ENCODE results near the gene JARID2. TPM values are rescaled to one million over a fixed set of nuclear protein-coding genes. Genes with fewer than 3 reads are reported as not detected.

JARID2 gene
- total and polyA plus RNA-seq, 4 donors, result 1.4 to 12.3 (median 3.4) TPM

GRCh38 chr6:15433511-15433861 is 187.6 kb downstream of the JARID2 start:
- Histone ChIP-seq H3K27ac (ENCODE audit: low read depth in 1 of 2, low read length in 2 of 2) (no peak overlapping the region), H3K9me3 (ENCODE audit: control insufficient read depth in 4 of 4, low read length in 3 of 4) (no peaks in the 10 kb centered on the region), H3K27me3 (ENCODE audit: control insufficient read depth in 4 of 4, insufficient read depth in 4 of 4, low read length in 3 of 4) (no peaks in the 10 kb centered on the region), H3K4me3 (ENCODE audit: low read depth in 1 of 3, low read length in 3 of 3) (no peak overlapping the region), H3K9ac (ENCODE audit: low read depth in 1 of 2, low read length in 2 of 2) (no peak overlapping the region), H3K36me3 (ENCODE audit: control insufficient read depth in 4 of 4, insufficient read depth in 3 of 4, low read depth in 1 of 4, low read length in 3 of 4) (no peaks in the 10 kb centered on the region), H3K4me1 (ENCODE audit: control insufficient read depth in 4 of 4, insufficient read depth in 4 of 4, low read length in 3 of 4) (peaks cover 5 to 20% (median 11%) of the 10 kb centered on the region in 4 donors)
- WGBS, result 66% methylated on average over 2 of the region's 2 CpGs
- no peak for TF ChIP-seq HNF4A (conservative IDR thresholded peaks at IDR 0.05)
- TF ChIP-seq SP1 (IDR thresholded peaks at IDR 0.05), result no peak
- no peak for TF ChIP-seq CTCF (IDR thresholded peaks at IDR 0.05; ENCODE audit: low read depth, low read length, missing input control)
- TF ChIP-seq EGR1 (IDR thresholded peaks at IDR 0.05; ENCODE audit: low read depth in 2 of 2), result no peak
- no peak for TF ChIP-seq GABPA (IDR thresholded peaks at IDR 0.05 in 1 of 2, conservative IDR thresholded peaks at IDR 0.05 in 1 of 2)
- TF ChIP-seq YY1 (IDR thresholded peaks at IDR 0.05), result no peak
- no peak for TF ChIP-seq NR2F2 (IDR thresholded peaks at IDR 0.05)
- TF ChIP-seq TAF1 (conservative IDR thresholded peaks at IDR 0.05), result no peak
- TF ChIP-seq FOXA1 (IDR thresholded peaks at IDR 0.05), result no peak
- TF ChIP-seq FOXA2 (IDR thresholded peaks at IDR 0.05), result no peak
- TF ChIP-seq JUND (IDR thresholded peaks at IDR 0.05), result no peak
- no peak for TF ChIP-seq HNF4G (IDR thresholded peaks at IDR 0.05)
- no peak for TF ChIP-seq MAX (IDR thresholded peaks at IDR 0.05)
- TF ChIP-seq REST (IDR thresholded peaks at IDR 0.05), result no peak
- TF ChIP-seq ATF3 (IDR thresholded peaks at IDR 0.05), result no peak
- no peak for TF ChIP-seq RAD21 (IDR thresholded peaks at IDR 0.05)
- no peak for TF ChIP-seq ZBTB33 (IDR thresholded peaks at IDR 0.05)
- no peak for DNase-seq (ENCODE audit: low spot score)

- Histone ChIP-seq H3K9ac (ENCODE audit: low read depth in 1 of 2, low read length in 2 of 2) (no peak overlapping the region), H3K4me1 (ENCODE audit: control insufficient read depth in 4 of 4, insufficient read depth in 4 of 4, low read length in 3 of 4) (peaks cover 5 to 20% (median 11%) of the 10 kb centered on the region in 4 donors), H3K9me3 (ENCODE audit: control insufficient read depth in 4 of 4, low read length in 3 of 4) (no peaks in the 10 kb centered on the region), H3K27ac (ENCODE audit: low read depth in 1 of 2, low read length in 2 of 2) (no peak overlapping the region), H3K27me3 (ENCODE audit: control insufficient read depth in 4 of 4, insufficient read depth in 4 of 4, low read length in 3 of 4) (no peaks in the 10 kb centered on the region), H3K4me3 (ENCODE audit: low read depth in 1 of 3, low read length in 3 of 3) (no peak overlapping the region), H3K36me3 (ENCODE audit: control insufficient read depth in 4 of 4, insufficient read depth in 3 of 4, low read depth in 1 of 4, low read length in 3 of 4) (no peaks in the 10 kb centered on the region)
- DNase-seq (ENCODE audit: low spot score), result no peak
- 83% methylated on average over 1 of the region's 1 CpG for WGBS
- no peak for TF ChIP-seq YY1 (IDR thresholded peaks at IDR 0.05)
- no peak for TF ChIP-seq NR2F2 (IDR thresholded peaks at IDR 0.05)
- no peak for TF ChIP-seq ZBTB33 (IDR thresholded peaks at IDR 0.05)
- TF ChIP-seq RXRA (IDR thresholded peaks at IDR 0.05), result no peak
- TF ChIP-seq JUND (IDR thresholded peaks at IDR 0.05), result no peak
- TF ChIP-seq EGR1 (IDR thresholded peaks at IDR 0.05; ENCODE audit: low read depth in 2 of 2), result no peak
- no peak for TF ChIP-seq HNF4A (conservative IDR thresholded peaks at IDR 0.05)
- TF ChIP-seq RAD21 (IDR thresholded peaks at IDR 0.05), result no peak
- no peak for TF ChIP-seq FOXA2 (IDR thresholded peaks at IDR 0.05)
- TF ChIP-seq SP1 (IDR thresholded peaks at IDR 0.05), result no peak
Observed at GRCh38 chr6:15434263-15434662, 188.4 kb downstream of the JARID2 start.

Measured in liver (tissue), 9 donors.